SJSA1 (cell line): Measurements from ENCODE around the gene GPRC5C. TPM values are rescaled to one million over a fixed set of nuclear protein-coding genes. Genes with fewer than 3 reads are reported as not detected.

Experiments used
- DNase-seq, 2 experiments: peaks; one replicate each; pipeline ENCODE4 v3.0.0-alpha.2; 2015 to 2020; ENCODE audit warnings: low spot score in 2 of 2, low read depth in 1 of 2
- H3K27ac ChIP-seq: fragments of 250-450 bp; sonication (Bioruptor Pico); 2 replicates; pipeline ENCODE4 v1.5.1; 2020; ENCODE audit warnings: mild to moderate bottlenecking, moderate library complexity
- H3K27me3 ChIP-seq: fragments of 250-450 bp; sonication (Bioruptor Pico); replicated peaks from 2 replicates; pipeline ENCODE4 v1.5.1; 2020; ENCODE audit warnings: mild to moderate bottlenecking, moderate library complexity
- H3K36me3 ChIP-seq: fragments of 250-450 bp; sonication (Bioruptor Pico); 2 replicates; pipeline ENCODE4 v1.5.1; 2020; ENCODE audit warnings: mild to moderate bottlenecking
- H3K4me1 ChIP-seq: fragments of 250-450 bp; sonication (Bioruptor Pico); replicated peaks from 2 replicates; pipeline ENCODE4 v1.6.1; 2021; ENCODE audit warnings: mild to moderate bottlenecking
- H3K4me3 ChIP-seq: fragments of 250-450 bp; sonication (Bioruptor Pico); 2 replicates; pipeline ENCODE4 v1.5.1; 2020; ENCODE audit warnings: mild to moderate bottlenecking
- H3K9me3 ChIP-seq: fragments of 250-450 bp; sonication (Bioruptor Pico); replicated peaks from 2 replicates; pipeline ENCODE4 v1.5.1; 2020; ENCODE audit warnings: mild to moderate bottlenecking
- total RNA-seq: library from RNA; depleted of rRNA; stranded (reverse); fragments of >200 nt; shearing (Covaris generic); gene quantifications from 2 replicates; pipeline ENCODE4 v1.2.3, GENCODE V29; 2014

GPRC5C gene
- total RNA-seq, 1 experiment from 2014 or later: 48.4 TPM

GRCh38 chr17:74446551-74447500 is 14.9 kb downstream of the GPRC5C start:
- Histone ChIP-seq H3K4me1 (peaks cover 14% of the 10 kb centered on the region), H3K9me3 (no peaks in the 10 kb centered on the region), H3K36me3 (peaks cover 4% of the 10 kb centered on the region), H3K4me3 (no peak overlapping the region), H3K27me3 (no peaks in the 10 kb centered on the region), H3K27ac (no peak overlapping the region)
- no peak for DNase-seq

- Histone ChIP-seq H3K27ac (no peak overlapping the region), H3K27me3 (no peaks in the 10 kb centered on the region), H3K4me3 (no peak overlapping the region), H3K36me3 (peaks cover 4% of the 10 kb centered on the region), H3K4me1 (peaks cover 14% of the 10 kb centered on the region), H3K9me3 (no peaks in the 10 kb centered on the region)
- no peak for DNase-seq
Observed at GRCh38 chr17:74447628-74448159, 15.8 kb downstream of the GPRC5C start.

- Histone ChIP-seq H3K36me3 (peaks cover 4% of the 10 kb centered on the region), H3K4me3 (no peak overlapping the region), H3K9me3 (no peaks in the 10 kb centered on the region), H3K4me1 (peaks cover 17% of the 10 kb centered on the region), H3K27ac (peak overlapping the region; percentile 26; the same call in 1 of the 2 replicates), H3K27me3 (no peaks in the 10 kb centered on the region)
- DNase-seq: no peak
Observed at GRCh38 chr17:74448756-74449155, 16.9 kb downstream of the GPRC5C start.

- Histone ChIP-seq H3K4me1 (peaks cover 20% of the 10 kb centered on the region), H3K36me3 (peaks cover 4% of the 10 kb centered on the region), H3K27me3 (no peaks in the 10 kb centered on the region), H3K27ac (no peak overlapping the region), H3K9me3 (no peaks in the 10 kb centered on the region), H3K4me3 (no peak overlapping the region)
- no peak for DNase-seq
Observed at GRCh38 chr17:74449306-74449705, 17.4 kb downstream of the GPRC5C start.

GRCh38 chr17:74449773-74450172 is 17.9 kb downstream of the GPRC5C start:
- Histone ChIP-seq H3K36me3 (no peaks in the 10 kb centered on the region; the same call in 1 of the 2 replicates), H3K27me3 (no peaks in the 10 kb centered on the region), H3K4me3 (no peak overlapping the region), H3K27ac (no peak overlapping the region), H3K9me3 (no peaks in the 10 kb centered on the region), H3K4me1 (peaks cover 25% of the 10 kb centered on the region)
- DNase-seq: no peak

GRCh38 chr17:74450231-74450630 is 18.3 kb downstream of the GPRC5C start:
- no peaks in the 10 kb centered on the region; the same call in 1 of the 2 replicates for H3K36me3 ChIP-seq
- no peak for DNase-seq
- H3K4me1 ChIP-seq: peaks cover 29% of the 10 kb centered on the region
- no peak overlapping the region for H3K4me3 ChIP-seq
- no peak overlapping the region for H3K27ac ChIP-seq
- H3K9me3 ChIP-seq: no peaks in the 10 kb centered on the region
- H3K27me3 ChIP-seq: no peaks in the 10 kb centered on the region

GRCh38 chr17:74450925-74451403 is 19.1 kb downstream of the GPRC5C start:
- DNase-seq: no peak
- peaks cover 29% of the 10 kb centered on the region for H3K4me1 ChIP-seq
- H3K9me3 ChIP-seq: no peaks in the 10 kb centered on the region
- H3K27me3 ChIP-seq: no peaks in the 10 kb centered on the region
- no peaks in the 10 kb centered on the region; the same call in 1 of the 2 replicates for H3K36me3 ChIP-seq
- no peak overlapping the region for H3K4me3 ChIP-seq
- H3K27ac ChIP-seq: no peak overlapping the region

- Histone ChIP-seq H3K27me3 (no peaks in the 10 kb centered on the region), H3K4me3 (no peak overlapping the region), H3K4me1 (peaks cover 29% of the 10 kb centered on the region), H3K36me3 (no peaks in the 10 kb centered on the region; the same call in 1 of the 2 replicates), H3K27ac (no peak overlapping the region), H3K9me3 (no peaks in the 10 kb centered on the region)
- DNase-seq: no peak
Observed at GRCh38 chr17:74451557-74451956, 19.7 kb downstream of the GPRC5C start.

GRCh38 chr17:74452033-74452840 is 20.3 kb downstream of the GPRC5C start:
- no peak overlapping the region for H3K4me3 ChIP-seq
- H3K9me3 ChIP-seq: no peaks in the 10 kb centered on the region
- no peak for DNase-seq
- H3K27ac ChIP-seq: no peak overlapping the region
- no peaks in the 10 kb centered on the region for H3K27me3 ChIP-seq
- H3K4me1 ChIP-seq: peaks cover 29% of the 10 kb centered on the region
- no peaks in the 10 kb centered on the region; the same call in 1 of the 2 replicates for H3K36me3 ChIP-seq

- no peak for DNase-seq
- Histone ChIP-seq H3K27ac (no peak overlapping the region), H3K36me3 (no peaks in the 10 kb centered on the region; the same call in 1 of the 2 replicates), H3K4me1 (peaks cover 35% of the 10 kb centered on the region), H3K27me3 (no peaks in the 10 kb centered on the region; the same call in 1 of the 2 replicates), H3K4me3 (no peak overlapping the region), H3K9me3 (no peaks in the 10 kb centered on the region)
Observed at GRCh38 chr17:74452841-74453661, 21.2 kb downstream of the GPRC5C start.

- Histone ChIP-seq H3K36me3 (no peaks in the 10 kb centered on the region; the same call in 1 of the 2 replicates), H3K4me3 (no peak overlapping the region), H3K27ac (no peak overlapping the region), H3K4me1 (peaks cover 36% of the 10 kb centered on the region), H3K27me3 (no peaks in the 10 kb centered on the region; the same call in 1 of the 2 replicates), H3K9me3 (no peaks in the 10 kb centered on the region)
- no peak for DNase-seq
Observed at GRCh38 chr17:74453665-74454196, 21.8 kb downstream of the GPRC5C start.

GRCh38 chr17:74454197-74455024 is 22.5 kb downstream of the GPRC5C start:
- peak; percentile 80 to 92 for DNase-seq
- Histone ChIP-seq H3K4me1 (peaks cover 33% of the 10 kb centered on the region), H3K4me3 (peak overlapping the region; percentile 28), H3K9me3 (no peaks in the 10 kb centered on the region), H3K36me3 (no peaks in the 10 kb centered on the region; the same call in 1 of the 2 replicates), H3K27me3 (no peaks in the 10 kb centered on the region; the same call in 1 of the 2 replicates), H3K27ac (peak overlapping the region; percentile 32)
